ENCODE results near the gene FGFR1OP2. TPM values are rescaled to one million over a fixed set of nuclear protein-coding genes. Genes with fewer than 3 reads are reported as not detected.

The FGFR1OP2 gene
- polyA plus RNA-seq, 1 of the 3 experiments (the other 2 are of a cell fraction), result 20.6 TPM

GRCh38 chr12:26976687-26977086 lies 38.4 kb downstream of the FGFR1OP2 start:
- Histone ChIP-seq H3K9me3 (no peaks in the 10 kb centered on the region), H3K4me1 (ENCODE audit: control insufficient read depth in 1 of 2, insufficient read depth in 2 of 2, low read depth in 1 of 2, low read length in 1 of 2) (no peaks in the 10 kb centered on the region; a peak in 1 of 4 replicates), H3K27ac (ENCODE audit: low read depth in 2 of 2, low read length in 1 of 2) (no peak overlapping the region), H3K9me2 (no peaks in the 10 kb centered on the region), H4K20me1 (ENCODE audit: insufficient read depth) (0 out of 2 replicates have a peak, but pooled peaks cover 3% of the 10 kb centered on the region), H3K36me3 (replicated peaks in 1 of 2; ENCODE audit: control insufficient read depth in 1 of 2, insufficient read depth in 2 of 2, low read length in 1 of 2) (peaks cover 42 to 61% of the 10 kb centered on the region in 2 experiments), H2AFZ (ENCODE audit: low read depth) (no peak overlapping the region), H3K4me2 (no peak overlapping the region), H3K27me3 (ENCODE audit: insufficient read depth) (no peaks in the 10 kb centered on the region), H3K9ac (no peak overlapping the region), H3F3A (replicated peaks; ENCODE audit: insufficient read depth) (peaks cover 3% of the 10 kb centered on the region), H3K4me3 (ENCODE audit: low read depth in 2 of 2, low read length in 1 of 2) (no peak overlapping the region), H3K79me2 (ENCODE audit: insufficient read depth) (no peaks in the 10 kb centered on the region)
- 98% methylated on average over 2 of the region's 2 CpGs for WGBS (ENCODE audit: low lambda C conversion rate)
- TF ChIP-seq RXRA (IDR thresholded peaks at IDR 0.05; ENCODE audit: borderline replicate concordance, low read depth) (no peak), CHD2 (IDR thresholded peaks at IDR 0.05; ENCODE audit: low read length, partially characterized antibody) (no peak), FOXJ3 (CRISPR knock-in tag; IDR thresholded peaks at IDR 0.05) (no peak), MEF2A (IDR thresholded peaks at IDR 0.05; ENCODE audit: borderline replicate concordance, low read depth) (no peak)
- TF ChIP-seq, protein P1, sequence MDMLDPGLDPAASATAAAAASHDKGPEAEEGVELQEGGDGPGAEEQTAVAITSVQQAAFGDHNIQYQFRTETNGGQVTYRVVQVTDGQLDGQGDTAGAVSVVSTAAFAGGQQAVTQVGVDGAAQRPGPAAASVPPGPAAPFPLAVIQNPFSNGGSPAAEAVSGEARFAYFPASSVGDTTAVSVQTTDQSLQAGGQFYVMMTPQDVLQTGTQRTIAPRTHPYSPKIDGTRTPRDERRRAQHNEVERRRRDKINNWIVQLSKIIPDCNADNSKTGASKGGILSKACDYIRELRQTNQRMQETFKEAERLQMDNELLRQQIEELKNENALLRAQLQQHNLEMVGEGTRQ (IDR thresholded peaks at IDR 0.05; ENCODE audit: borderline replicate concordance, low read depth, low read length), result no peak
- POLR2A ChIA-PET, result no interaction called here
- no peak for DNase-seq
- CTCF ChIA-PET, result interaction anchor here (0.6 kb wide), 1 partner anchor 56 kb away, joined by 3 read pairs; no protein-coding TSS in a partner anchor

DNA sequence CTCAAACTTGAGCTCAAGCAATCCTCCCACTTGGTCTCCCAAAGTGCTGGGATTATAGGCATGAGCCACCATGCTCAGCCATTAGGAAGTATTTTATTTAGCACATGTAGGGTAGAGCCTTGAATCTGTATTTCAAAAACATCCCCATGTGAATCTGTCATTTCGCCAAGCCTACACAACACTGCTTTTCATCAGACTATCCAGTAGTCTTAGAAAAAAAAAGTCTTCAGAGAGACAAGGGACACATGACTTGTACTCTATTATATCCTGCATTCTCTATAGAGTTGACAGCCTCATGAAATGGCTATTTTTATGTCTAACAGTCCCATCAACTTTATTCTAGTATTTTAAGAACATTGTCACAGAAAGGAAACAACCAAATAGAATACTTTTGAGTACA lies 40.5 kb downstream of the FGFR1OP2 start:
- no peak overlapping the region for H2AFZ ChIP-seq (ENCODE audit: low read depth)
- H3K9me3 ChIP-seq, result no peaks in the 10 kb centered on the region
- WGBS (ENCODE audit: low lambda C conversion rate), result 96% methylated on average over 1 of the region's 1 CpG
- ChIA-PET POLR2A (no interaction called here), CTCF (interaction anchor here (1.3 kb wide), 1 partner anchor 10 kb away, joined by 3 read pairs; no protein-coding TSS in a partner anchor)
- peaks cover 36 to 62% of the 10 kb centered on the region in 2 experiments for H3K36me3 ChIP-seq (replicated peaks in 1 of 2; ENCODE audit: control insufficient read depth in 1 of 2, insufficient read depth in 2 of 2, low read length in 1 of 2)
- no peak for TF ChIP-seq RFX5 (IDR thresholded peaks at IDR 0.05; ENCODE audit: low read length)
- no peak for TF ChIP-seq FOSL2 (IDR thresholded peaks at IDR 0.05; ENCODE audit: borderline replicate concordance, low read depth)
- TF ChIP-seq EZH2phosphoT487 (IDR thresholded peaks at IDR 0.05; ENCODE audit: borderline replicate concordance, low read depth), result no peak
- TF ChIP-seq GATA2 (CRISPR knock-in tag; IDR thresholded peaks at IDR 0.05), result no peak
- no peak for TF ChIP-seq RXRA (IDR thresholded peaks at IDR 0.05; ENCODE audit: borderline replicate concordance, low read depth)
- TF ChIP-seq RAD21 (IDR thresholded peaks at IDR 0.05; ENCODE audit: low read length), result no peak
- no peak for TF ChIP-seq TEAD4 (IDR thresholded peaks at IDR 0.05; ENCODE audit: borderline replicate concordance, insufficient read depth)
- TF ChIP-seq, protein P2, sequence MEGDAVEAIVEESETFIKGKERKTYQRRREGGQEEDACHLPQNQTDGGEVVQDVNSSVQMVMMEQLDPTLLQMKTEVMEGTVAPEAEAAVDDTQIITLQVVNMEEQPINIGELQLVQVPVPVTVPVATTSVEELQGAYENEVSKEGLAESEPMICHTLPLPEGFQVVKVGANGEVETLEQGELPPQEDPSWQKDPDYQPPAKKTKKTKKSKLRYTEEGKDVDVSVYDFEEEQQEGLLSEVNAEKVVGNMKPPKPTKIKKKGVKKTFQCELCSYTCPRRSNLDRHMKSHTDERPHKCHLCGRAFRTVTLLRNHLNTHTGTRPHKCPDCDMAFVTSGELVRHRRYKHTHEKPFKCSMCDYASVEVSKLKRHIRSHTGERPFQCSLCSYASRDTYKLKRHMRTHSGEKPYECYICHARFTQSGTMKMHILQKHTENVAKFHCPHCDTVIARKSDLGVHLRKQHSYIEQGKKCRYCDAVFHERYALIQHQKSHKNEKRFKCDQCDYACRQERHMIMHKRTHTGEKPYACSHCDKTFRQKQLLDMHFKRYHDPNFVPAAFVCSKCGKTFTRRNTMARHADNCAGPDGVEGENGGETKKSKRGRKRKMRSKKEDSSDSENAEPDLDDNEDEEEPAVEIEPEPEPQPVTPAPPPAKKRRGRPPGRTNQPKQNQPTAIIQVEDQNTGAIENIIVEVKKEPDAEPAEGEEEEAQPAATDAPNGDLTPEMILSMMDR (IDR thresholded peaks at IDR 0.05), result no peak
- TF ChIP-seq, protein P3, sequence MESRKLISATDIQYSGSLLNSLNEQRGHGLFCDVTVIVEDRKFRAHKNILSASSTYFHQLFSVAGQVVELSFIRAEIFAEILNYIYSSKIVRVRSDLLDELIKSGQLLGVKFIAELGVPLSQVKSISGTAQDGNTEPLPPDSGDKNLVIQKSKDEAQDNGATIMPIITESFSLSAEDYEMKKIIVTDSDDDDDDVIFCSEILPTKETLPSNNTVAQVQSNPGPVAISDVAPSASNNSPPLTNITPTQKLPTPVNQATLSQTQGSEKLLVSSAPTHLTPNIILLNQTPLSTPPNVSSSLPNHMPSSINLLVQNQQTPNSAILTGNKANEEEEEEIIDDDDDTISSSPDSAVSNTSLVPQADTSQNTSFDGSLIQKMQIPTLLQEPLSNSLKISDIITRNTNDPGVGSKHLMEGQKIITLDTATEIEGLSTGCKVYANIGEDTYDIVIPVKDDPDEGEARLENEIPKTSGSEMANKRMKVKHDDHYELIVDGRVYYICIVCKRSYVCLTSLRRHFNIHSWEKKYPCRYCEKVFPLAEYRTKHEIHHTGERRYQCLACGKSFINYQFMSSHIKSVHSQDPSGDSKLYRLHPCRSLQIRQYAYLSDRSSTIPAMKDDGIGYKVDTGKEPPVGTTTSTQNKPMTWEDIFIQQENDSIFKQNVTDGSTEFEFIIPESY (IDR thresholded peaks at IDR 0.05; ENCODE audit: borderline replicate concordance, low read depth), result no peak
- no peak for TF ChIP-seq YY1 (IDR thresholded peaks at IDR 0.05; ENCODE audit: low read depth)
- no peak for TF ChIP-seq GABPA (IDR thresholded peaks at IDR 0.05; ENCODE audit: low read depth)
- TF ChIP-seq SIN3A (IDR thresholded peaks at IDR 0.05; ENCODE audit: borderline replicate concordance, low read depth, low read length), result no peak
- no peak for TF ChIP-seq NRF1 (IDR thresholded peaks at IDR 0.05; ENCODE audit: low read depth, low read length)
- no peak for TF ChIP-seq SMC3 (IDR thresholded peaks at IDR 0.05; ENCODE audit: low read depth, low read length)
- TF ChIP-seq FOXM1 (IDR thresholded peaks at IDR 0.05; ENCODE audit: low read depth), result no peak
- no peak for TF ChIP-seq TAF1 (IDR thresholded peaks at IDR 0.05; ENCODE audit: borderline replicate concordance, low read depth, low read length)
- TF ChIP-seq CHD2 (IDR thresholded peaks at IDR 0.05; ENCODE audit: low read length, partially characterized antibody), result no peak
- no peak overlapping the region for H3K4me3 ChIP-seq (ENCODE audit: low read depth in 2 of 2, low read length in 1 of 2)
- H3K4me2 ChIP-seq, result no peak overlapping the region
- H3K9me2 ChIP-seq, result no peaks in the 10 kb centered on the region
- H3K27ac ChIP-seq (ENCODE audit: low read depth in 2 of 2, low read length in 1 of 2), result no peak overlapping the region
- no peaks in the 10 kb centered on the region; a peak in 1 of 4 replicates for H3K4me1 ChIP-seq (ENCODE audit: control insufficient read depth in 1 of 2, insufficient read depth in 2 of 2, low read depth in 1 of 2, low read length in 1 of 2)
- no peaks in the 10 kb centered on the region for H3K79me2 ChIP-seq (ENCODE audit: insufficient read depth)
- peaks cover 3% of the 10 kb centered on the region for H3F3A ChIP-seq (replicated peaks; ENCODE audit: insufficient read depth)
- no peak for DNase-seq
- H3K27me3 ChIP-seq (ENCODE audit: insufficient read depth), result no peaks in the 10 kb centered on the region
- no peak overlapping the region for H3K9ac ChIP-seq
- H4K20me1 ChIP-seq (ENCODE audit: insufficient read depth), result 0 out of 2 replicates have a peak, but pooled peaks cover 3% of the 10 kb centered on the region

Data from SK-N-SH (cell line).